Measurements from ENCODE around the gene XRCC6.

DNA sequence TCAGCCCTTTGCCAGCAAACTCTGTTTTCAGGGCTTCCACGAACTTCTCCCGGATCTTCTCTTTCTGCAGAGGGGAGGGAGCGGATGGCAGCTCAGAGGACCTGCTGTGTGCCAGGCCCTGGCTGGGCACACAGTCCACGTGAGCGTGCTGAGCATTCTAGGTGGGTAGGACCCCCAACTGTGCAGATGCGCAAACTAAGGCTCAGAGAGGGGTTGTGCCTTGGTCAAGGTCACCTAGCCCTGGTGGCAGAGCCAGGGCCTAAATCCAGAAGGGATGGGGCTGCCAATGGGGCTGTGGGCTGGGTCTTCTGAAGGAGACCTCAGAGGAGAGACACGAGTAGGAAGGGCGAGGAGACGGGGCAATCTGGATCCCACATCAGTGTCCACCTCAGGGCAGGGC lies 42.3 kb upstream of the XRCC6 start:
- TF ChIP-seq ESRRA (CRISPR knock-in tag; IDR thresholded peaks at IDR 0.05; ENCODE audit: borderline replicate concordance) = no peak
- TF ChIP-seq, protein P1, sequence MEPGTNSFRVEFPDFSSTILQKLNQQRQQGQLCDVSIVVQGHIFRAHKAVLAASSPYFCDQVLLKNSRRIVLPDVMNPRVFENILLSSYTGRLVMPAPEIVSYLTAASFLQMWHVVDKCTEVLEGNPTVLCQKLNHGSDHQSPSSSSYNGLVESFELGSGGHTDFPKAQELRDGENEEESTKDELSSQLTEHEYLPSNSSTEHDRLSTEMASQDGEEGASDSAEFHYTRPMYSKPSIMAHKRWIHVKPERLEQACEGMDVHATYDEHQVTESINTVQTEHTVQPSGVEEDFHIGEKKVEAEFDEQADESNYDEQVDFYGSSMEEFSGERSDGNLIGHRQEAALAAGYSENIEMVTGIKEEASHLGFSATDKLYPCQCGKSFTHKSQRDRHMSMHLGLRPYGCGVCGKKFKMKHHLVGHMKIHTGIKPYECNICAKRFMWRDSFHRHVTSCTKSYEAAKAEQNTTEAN (CRISPR knock-in tag; IDR thresholded peaks at IDR 0.05) = no peak
